HL-60 (cell line): ENCODE data around the gene SLC9A3.

Source experiments
- DNase-seq, 2 experiments: peaks; one replicate each; pipeline ENCODE4 v3.0.0-alpha.2; 2010 to 2020; ENCODE audit warnings: low read depth in 1 of 2, low spot score in 1 of 2
- H3K27ac ChIP-seq: fragments of 250-450 bp; sonication (Bioruptor Pico); replicated peaks from 2 replicates; pipeline ENCODE4 v1.5.1; 2020; ENCODE audit warnings: mild to moderate bottlenecking, moderate library complexity
- H3K27me3 ChIP-seq: fragments of 250-450 bp; sonication (Bioruptor Pico); 2 replicates; pipeline ENCODE4 v1.5.1; 2021; ENCODE audit warnings: mild to moderate bottlenecking, moderate library complexity; ENCODE audit not compliant: insufficient read depth, poor library complexity, severe bottlenecking
- H3K4me3 ChIP-seq: replicated peaks from 2 replicates; pipeline ENCODE4 v1.5.1; 2011; ENCODE audit warnings: mild to moderate bottlenecking, control low read depth, low read length; ENCODE audit not compliant: insufficient read depth
- GABPA ChIP-seq: IDR thresholded peaks from 2 replicates; pipeline ENCODE4 v1.6.1; 2012; ENCODE audit warnings: low read depth
- POLR2AphosphoS5 ChIP-seq: IDR thresholded peaks from 2 replicates; pipeline ENCODE4 v1.6.1; 2012; ENCODE audit warnings: low read depth
- SPI1 ChIP-seq: IDR thresholded peaks from 2 replicates; pipeline ENCODE4 v1.6.1; 2012; ENCODE audit warnings: low read depth, mild to moderate bottlenecking, borderline replicate concordance
- TF ChIP-seq, protein P1 (sequence below): IDR thresholded peaks from one replicate; pipeline ENCODE4 v1.5.1; 2011; ENCODE audit warnings: low read length, control low read depth, inconsistent platforms; ENCODE audit not compliant: insufficient read depth
- TF ChIP-seq, protein P2 (sequence below): IDR thresholded peaks from 2 replicates; pipeline ENCODE4 v1.6.1; 2012; ENCODE audit warnings: low read depth; ENCODE audit not compliant: insufficient replicate concordance

SLC9A3 gene

DNA sequence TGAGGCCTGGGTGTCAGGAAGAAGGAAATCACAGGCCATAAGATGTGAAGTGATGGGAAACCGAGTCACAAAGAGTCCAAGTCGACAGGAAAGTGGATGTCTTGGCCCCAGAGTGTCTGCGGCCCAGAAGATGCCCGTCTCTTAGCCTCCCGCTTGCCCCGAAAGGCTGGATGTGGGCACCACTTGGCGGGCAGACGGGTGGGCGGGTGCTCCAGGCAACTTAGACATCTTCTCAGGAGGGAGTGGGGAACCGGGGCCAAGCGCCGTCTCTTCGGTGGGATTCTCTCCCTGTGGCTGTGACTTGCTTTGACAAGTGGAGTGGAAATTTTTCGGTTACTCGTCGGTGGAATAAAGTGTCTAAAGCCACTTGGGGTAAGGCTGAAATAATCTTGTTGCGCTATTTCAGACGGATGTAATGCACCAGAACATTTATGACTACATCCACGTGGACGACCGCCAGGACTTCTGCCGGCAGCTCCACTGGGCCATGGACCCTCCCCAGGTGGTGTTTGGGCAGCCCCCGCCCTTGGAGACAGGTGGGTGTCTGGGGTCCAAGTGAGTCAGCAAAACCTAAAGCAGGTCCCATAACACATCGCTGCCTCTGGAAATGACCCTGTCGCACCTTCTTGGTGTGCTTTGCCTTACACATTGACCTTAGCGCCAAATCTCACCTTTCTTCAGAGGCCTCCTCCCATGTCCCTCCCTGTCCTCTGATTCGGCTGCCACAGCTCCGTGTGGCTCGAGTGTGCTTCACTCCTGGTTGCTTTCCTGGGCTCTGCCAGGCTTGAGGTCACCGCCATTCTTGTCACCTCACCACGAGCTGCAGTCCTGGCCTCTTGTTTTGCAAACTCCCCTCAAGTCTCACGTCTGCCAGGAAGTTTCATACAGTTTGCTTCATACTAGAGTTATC lies 101.7 kb downstream of the SLC9A3 start:
- peak overlapping the region; percentile 60 for H3K27ac ChIP-seq
- no peak overlapping the region for H3K4me3 ChIP-seq
- H3K27me3 ChIP-seq = no peaks in the 10 kb centered on the region
- TF ChIP-seq POLR2AphosphoS5 (no peak), SPI1 (no peak), GABPA (no peak)
- TF ChIP-seq, protein P1, sequence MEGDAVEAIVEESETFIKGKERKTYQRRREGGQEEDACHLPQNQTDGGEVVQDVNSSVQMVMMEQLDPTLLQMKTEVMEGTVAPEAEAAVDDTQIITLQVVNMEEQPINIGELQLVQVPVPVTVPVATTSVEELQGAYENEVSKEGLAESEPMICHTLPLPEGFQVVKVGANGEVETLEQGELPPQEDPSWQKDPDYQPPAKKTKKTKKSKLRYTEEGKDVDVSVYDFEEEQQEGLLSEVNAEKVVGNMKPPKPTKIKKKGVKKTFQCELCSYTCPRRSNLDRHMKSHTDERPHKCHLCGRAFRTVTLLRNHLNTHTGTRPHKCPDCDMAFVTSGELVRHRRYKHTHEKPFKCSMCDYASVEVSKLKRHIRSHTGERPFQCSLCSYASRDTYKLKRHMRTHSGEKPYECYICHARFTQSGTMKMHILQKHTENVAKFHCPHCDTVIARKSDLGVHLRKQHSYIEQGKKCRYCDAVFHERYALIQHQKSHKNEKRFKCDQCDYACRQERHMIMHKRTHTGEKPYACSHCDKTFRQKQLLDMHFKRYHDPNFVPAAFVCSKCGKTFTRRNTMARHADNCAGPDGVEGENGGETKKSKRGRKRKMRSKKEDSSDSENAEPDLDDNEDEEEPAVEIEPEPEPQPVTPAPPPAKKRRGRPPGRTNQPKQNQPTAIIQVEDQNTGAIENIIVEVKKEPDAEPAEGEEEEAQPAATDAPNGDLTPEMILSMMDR = no peak
- TF ChIP-seq, protein P2, sequence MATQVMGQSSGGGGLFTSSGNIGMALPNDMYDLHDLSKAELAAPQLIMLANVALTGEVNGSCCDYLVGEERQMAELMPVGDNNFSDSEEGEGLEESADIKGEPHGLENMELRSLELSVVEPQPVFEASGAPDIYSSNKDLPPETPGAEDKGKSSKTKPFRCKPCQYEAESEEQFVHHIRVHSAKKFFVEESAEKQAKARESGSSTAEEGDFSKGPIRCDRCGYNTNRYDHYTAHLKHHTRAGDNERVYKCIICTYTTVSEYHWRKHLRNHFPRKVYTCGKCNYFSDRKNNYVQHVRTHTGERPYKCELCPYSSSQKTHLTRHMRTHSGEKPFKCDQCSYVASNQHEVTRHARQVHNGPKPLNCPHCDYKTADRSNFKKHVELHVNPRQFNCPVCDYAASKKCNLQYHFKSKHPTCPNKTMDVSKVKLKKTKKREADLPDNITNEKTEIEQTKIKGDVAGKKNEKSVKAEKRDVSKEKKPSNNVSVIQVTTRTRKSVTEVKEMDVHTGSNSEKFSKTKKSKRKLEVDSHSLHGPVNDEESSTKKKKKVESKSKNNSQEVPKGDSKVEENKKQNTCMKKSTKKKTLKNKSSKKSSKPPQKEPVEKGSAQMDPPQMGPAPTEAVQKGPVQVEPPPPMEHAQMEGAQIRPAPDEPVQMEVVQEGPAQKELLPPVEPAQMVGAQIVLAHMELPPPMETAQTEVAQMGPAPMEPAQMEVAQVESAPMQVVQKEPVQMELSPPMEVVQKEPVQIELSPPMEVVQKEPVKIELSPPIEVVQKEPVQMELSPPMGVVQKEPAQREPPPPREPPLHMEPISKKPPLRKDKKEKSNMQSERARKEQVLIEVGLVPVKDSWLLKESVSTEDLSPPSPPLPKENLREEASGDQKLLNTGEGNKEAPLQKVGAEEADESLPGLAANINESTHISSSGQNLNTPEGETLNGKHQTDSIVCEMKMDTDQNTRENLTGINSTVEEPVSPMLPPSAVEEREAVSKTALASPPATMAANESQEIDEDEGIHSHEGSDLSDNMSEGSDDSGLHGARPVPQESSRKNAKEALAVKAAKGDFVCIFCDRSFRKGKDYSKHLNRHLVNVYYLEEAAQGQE = no peak
- peak in 1 of 2 experiments; percentile 44 for DNase-seq

- TF ChIP-seq, protein P2 = no peak
- TF ChIP-seq SPI1 (no peak), GABPA (no peak), POLR2AphosphoS5 (no peak)
- Histone ChIP-seq H3K27ac (peak overlapping the region; percentile 18; the same call in 1 of the 2 replicates), H3K4me3 (no peak overlapping the region)
Observed at GRCh38 chr5:421901-422300, 102.3 kb downstream of the SLC9A3 start.

GRCh38 chr5:421287-421880 lies 102.9 kb downstream of the SLC9A3 start:
- Histone ChIP-seq H3K27ac (no peak overlapping the region), H3K4me3 (no peak overlapping the region), H3K27me3 (no peaks in the 10 kb centered on the region)
- DNase-seq = no peak
- TF ChIP-seq, protein P1 = no peak
- TF ChIP-seq, protein P2 = no peak
- no peak for TF ChIP-seq SPI1

More at GRCh38 chr5:421901-422300, 102.3 kb downstream of the SLC9A3 start:
- no peak for DNase-seq
- H3K27me3 ChIP-seq = no peaks in the 10 kb centered on the region
